ENCODE measurements around the gene CAPZB. TPM values are rescaled to one million over a fixed set of nuclear protein-coding genes. Genes with fewer than 3 reads are reported as not detected.
A peak's percentile ranks its signal among the peaks of the same experiment; 100 is the strongest.

Gene CAPZB
- total RNA-seq, 4 donors from 2014 or later, result 107 to 210 (median 119) TPM

DNA sequence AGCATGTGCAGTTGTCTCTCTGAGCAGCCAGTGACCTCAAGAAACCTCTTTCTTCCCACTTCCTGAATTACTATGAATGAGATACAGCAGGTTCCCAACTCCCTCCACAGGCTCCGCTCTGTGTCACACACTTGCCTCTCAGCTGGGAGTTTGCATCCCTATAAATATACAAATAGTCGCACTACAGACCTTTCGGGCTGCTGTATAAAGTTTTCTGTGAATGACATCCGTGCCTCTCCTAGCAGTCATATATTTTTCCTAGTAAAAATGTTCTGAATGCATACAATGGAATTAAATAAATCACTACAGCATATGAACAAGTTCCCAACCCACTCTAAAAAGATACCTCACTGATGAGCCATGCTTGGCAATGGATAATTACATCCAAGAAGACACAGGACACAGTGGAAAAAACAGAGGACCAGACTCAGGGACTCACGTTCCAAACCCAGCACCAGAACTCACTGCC is 66.8 kb downstream of the CAPZB start:
- H3K27me3 ChIP-seq, result no peaks in the 10 kb centered on the region
- H3K36me3 ChIP-seq, result peaks cover 0 to 16% (median 0%) of the 10 kb centered on the region in 3 donors
- H3K4me1 ChIP-seq, result peaks cover 0 to 16% (median 0%) of the 10 kb centered on the region in 4 donors
- TF ChIP-seq POLR2A (IDR thresholded peaks at IDR 0.05), result no peak
- TF ChIP-seq CTCF (IDR thresholded peaks at IDR 0.05), result no peak
- no peaks in the 10 kb centered on the region for H3K9me3 ChIP-seq
- DNase-seq, result no peak
- peak overlapping the region in 2 of 4 donors; percentile 59 to 71 for H3K27ac ChIP-seq
- no peak overlapping the region for H3K4me3 ChIP-seq

DNA sequence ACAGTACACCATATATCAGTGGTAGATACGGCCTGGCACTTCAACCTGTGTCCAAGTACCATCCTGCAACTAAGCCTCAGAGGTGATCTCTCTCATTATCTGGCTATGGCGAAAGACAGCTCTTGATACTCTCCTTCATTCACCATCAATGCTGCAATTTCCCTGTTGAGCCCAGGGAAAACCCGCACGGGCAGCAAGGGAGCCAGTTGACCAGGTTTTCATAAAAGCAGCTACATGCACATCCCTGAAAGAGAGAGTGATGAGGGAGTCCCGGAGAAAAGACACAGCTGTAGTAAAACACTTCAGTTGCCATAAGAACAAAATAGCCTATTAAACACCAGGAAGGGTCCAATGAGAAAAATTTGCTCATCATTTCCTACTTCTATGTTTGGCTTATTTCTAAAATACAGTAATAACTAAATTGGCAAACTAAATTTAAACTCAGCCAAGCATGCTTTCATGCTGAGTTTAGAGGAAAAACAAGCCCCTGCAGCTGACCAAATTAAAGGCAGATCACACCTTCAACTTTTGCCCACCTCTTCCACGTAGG is 68.3 kb downstream of the CAPZB start:
- Histone ChIP-seq H3K4me3 (no peak overlapping the region), H3K27me3 (no peaks in the 10 kb centered on the region), H3K36me3 (peaks cover 0 to 19% (median 0%) of the 10 kb centered on the region in 3 donors), H3K27ac (peak overlapping the region in 2 of 4 donors; percentile 12 to 71), H3K4me1 (peaks cover 0 to 30% (median under 1%) of the 10 kb centered on the region in 4 donors), H3K9me3 (no peaks in the 10 kb centered on the region)
- DNase-seq, result no peak
- TF ChIP-seq CTCF (IDR thresholded peaks at IDR 0.05) (no peak), POLR2A (IDR thresholded peaks at IDR 0.05) (no peak)

- H3K36me3 ChIP-seq, result peaks cover 0 to 21% (median 0%) of the 10 kb centered on the region in 3 donors
- H3K27ac ChIP-seq, result peak overlapping the region in 2 of 4 donors; percentile 17 to 71
- H3K4me1 ChIP-seq, result peaks cover 0 to 32% (median 4%) of the 10 kb centered on the region in 4 donors
- H3K9me3 ChIP-seq, result no peaks in the 10 kb centered on the region
- no peak for DNase-seq
- H3K4me3 ChIP-seq, result no peak overlapping the region
- TF ChIP-seq POLR2A (IDR thresholded peaks at IDR 0.05) (no peak), CTCF (IDR thresholded peaks at IDR 0.05) (no peak)
- no peaks in the 10 kb centered on the region for H3K27me3 ChIP-seq
These were observed 69.2 kb downstream of the CAPZB start for GRCh38 chr1:19416145-19416544.

- Histone ChIP-seq H3K9me3 (no peaks in the 10 kb centered on the region), H3K4me1 (peaks cover 0 to 32% (median 4%) of the 10 kb centered on the region in 4 donors), H3K4me3 (no peak overlapping the region), H3K36me3 (peaks cover 0 to 21% (median 0%) of the 10 kb centered on the region in 3 donors), H3K27me3 (no peaks in the 10 kb centered on the region), H3K27ac (peak overlapping the region in 3 of 4 donors; percentile 22 to 71 (median 64))
- DNase-seq, result no peak
- TF ChIP-seq CTCF (IDR thresholded peaks at IDR 0.05), result no peak
- TF ChIP-seq POLR2A (IDR thresholded peaks at IDR 0.05), result no peak
These were observed 70.7 kb downstream of the CAPZB start for GRCh38 chr1:19414515-19415121.

DNA sequence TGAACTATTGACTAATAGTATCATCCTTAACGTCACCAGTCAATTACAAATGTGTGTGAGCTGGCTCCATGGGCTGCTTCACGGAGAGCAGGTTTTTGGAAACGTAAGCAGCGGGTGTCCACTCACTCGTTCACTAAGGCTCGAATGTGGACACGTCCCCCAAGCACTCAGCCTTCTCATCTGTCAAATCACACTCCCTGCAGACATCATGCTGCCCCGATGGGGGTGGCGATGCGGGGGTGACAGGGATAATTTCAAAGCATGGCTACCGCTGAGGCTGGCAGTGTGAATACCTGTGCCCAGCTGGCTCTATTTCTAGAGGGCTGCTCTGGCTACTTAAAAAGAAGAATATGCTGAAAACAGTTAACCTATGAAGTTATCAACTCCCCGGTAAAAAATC is 71.3 kb downstream of the CAPZB start:
- Histone ChIP-seq H3K36me3 (peaks cover 0 to 17% (median 0%) of the 10 kb centered on the region in 3 donors), H3K9me3 (no peaks in the 10 kb centered on the region), H3K27me3 (no peaks in the 10 kb centered on the region), H3K4me3 (no peak overlapping the region), H3K27ac (peak overlapping the region in 3 of 4 donors; percentile 22 to 71 (median 64)), H3K4me1 (peaks cover 0 to 37% (median 4%) of the 10 kb centered on the region in 4 donors)
- no peak for TF ChIP-seq POLR2A (IDR thresholded peaks at IDR 0.05)
- no peak for TF ChIP-seq CTCF (IDR thresholded peaks at IDR 0.05)
- no peak for DNase-seq
